ENCODE data around the gene TOP3B. TPM values are rescaled to one million over a fixed set of nuclear protein-coding genes. Genes with fewer than 3 reads are reported as not detected.

Gene TOP3B
- total RNA-seq, 2 experiments from 2014 or later = 82.6 to 98.7 TPM

DNA sequence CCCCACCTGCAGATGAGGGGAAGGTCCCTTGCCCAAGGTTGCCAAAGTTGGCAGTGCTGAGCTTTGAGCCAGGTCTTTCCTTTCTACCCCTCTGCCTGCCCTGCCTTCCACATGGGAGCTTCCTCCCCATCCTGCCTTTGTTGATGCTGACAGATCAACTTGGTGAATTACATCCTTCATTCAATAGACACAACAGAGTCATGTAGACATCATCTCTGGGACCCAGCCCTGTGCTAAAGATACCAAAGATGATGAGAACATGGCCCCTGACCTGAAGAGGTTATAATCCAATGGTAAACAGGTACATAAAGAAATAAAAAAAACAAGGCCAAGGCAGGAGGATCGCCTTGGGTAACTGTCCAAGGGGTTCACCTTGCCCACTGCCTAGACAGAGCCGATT, 72.7 kb downstream of the TOP3B start:
- Histone ChIP-seq H3K79me2 (ENCODE audit: insufficient read depth, low read depth, low read length) (no peaks in the 10 kb centered on the region), H3K4me3 (ENCODE audit: low read depth, low read length, poor library complexity, severe bottlenecking) (no peak overlapping the region), H3K9me3 (ENCODE audit: low read length) (no peaks in the 10 kb centered on the region), H3K4me2 (ENCODE audit: low read length) (no peak overlapping the region), H2AFZ (ENCODE audit: low read length) (no peak overlapping the region), H4K20me1 (ENCODE audit: insufficient read depth, low read length) (no peaks in the 10 kb centered on the region), H3K36me3 (ENCODE audit: insufficient read depth, low read length) (no peaks in the 10 kb centered on the region), H3K9me2 (ENCODE audit: insufficient read depth, low read length) (no peaks in the 10 kb centered on the region), H3K4me1 (ENCODE audit: insufficient read depth, low read length, poor library complexity, severe bottlenecking) (peaks cover 10% of the 10 kb centered on the region), H3K27ac (ENCODE audit: low read depth, low read length, poor library complexity, severe bottlenecking) (no peak overlapping the region)
- intact Hi-C loops (cut with micrococcal nuclease; ENCODE audit: unreplicated experiment) = no loop called here
- ChIA-PET CTCF (ENCODE audit: unreplicated experiment) (no interaction called here), POLR2A (no interaction called here)
- BruUV-seq (replicated peaks) = no TSS peak
- DNase-seq (ENCODE audit: low spot score) = no peak
- TF ChIP-seq EZH2phosphoT487 (IDR thresholded peaks at IDR 0.05; ENCODE audit: borderline replicate concordance, low read depth, low read length) = no peak
- TF ChIP-seq, protein P1, sequence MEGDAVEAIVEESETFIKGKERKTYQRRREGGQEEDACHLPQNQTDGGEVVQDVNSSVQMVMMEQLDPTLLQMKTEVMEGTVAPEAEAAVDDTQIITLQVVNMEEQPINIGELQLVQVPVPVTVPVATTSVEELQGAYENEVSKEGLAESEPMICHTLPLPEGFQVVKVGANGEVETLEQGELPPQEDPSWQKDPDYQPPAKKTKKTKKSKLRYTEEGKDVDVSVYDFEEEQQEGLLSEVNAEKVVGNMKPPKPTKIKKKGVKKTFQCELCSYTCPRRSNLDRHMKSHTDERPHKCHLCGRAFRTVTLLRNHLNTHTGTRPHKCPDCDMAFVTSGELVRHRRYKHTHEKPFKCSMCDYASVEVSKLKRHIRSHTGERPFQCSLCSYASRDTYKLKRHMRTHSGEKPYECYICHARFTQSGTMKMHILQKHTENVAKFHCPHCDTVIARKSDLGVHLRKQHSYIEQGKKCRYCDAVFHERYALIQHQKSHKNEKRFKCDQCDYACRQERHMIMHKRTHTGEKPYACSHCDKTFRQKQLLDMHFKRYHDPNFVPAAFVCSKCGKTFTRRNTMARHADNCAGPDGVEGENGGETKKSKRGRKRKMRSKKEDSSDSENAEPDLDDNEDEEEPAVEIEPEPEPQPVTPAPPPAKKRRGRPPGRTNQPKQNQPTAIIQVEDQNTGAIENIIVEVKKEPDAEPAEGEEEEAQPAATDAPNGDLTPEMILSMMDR (conservative IDR thresholded peaks at IDR 0.05; ENCODE audit: low read length) = no peak

DNA sequence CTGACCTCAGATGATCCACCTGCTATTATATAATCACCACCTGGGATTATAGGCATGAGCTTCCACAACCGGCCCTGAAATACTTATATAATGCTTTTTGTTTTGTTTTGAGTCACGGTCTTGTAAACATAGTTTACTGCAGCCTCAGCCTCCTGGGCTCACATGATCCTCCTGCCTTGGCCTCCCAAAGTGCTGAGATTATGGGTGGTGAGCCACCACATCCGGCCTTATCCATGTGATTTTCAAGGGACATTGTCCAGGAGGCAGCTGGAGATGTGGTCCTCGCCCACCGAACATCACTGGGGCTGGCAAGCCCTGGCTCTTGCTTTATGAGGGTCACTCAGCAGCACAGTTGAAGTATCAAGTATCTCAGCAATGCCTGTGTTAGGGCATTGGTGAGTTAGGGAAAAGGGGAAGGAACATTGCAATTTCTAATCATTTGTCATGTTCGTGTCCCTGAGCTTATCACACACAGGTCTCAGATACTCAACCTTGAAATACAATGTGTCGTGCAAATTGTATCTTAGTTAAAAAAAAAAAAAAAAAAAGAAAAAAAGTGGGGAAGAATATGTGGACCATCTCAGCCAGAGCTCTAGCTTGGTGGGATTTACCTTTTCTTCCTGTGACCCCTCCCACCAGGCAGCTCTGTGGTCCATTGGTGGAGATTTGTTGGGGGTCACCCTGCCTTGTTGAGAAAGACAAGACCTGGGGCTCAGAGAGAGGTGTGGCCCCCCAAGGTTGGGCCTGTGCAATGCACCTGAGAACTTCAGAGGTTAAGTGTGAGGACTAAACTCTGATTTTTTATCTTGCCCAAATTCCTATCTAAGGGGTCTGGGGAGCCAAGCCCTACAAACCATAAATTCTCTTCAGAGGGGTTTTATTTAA, 74.7 kb downstream of the TOP3B start:
- DNase-seq (ENCODE audit: low spot score) = no peak
- no TSS peak for BruUV-seq (replicated peaks)
- Histone ChIP-seq H3K9me2 (ENCODE audit: insufficient read depth, low read length) (no peaks in the 10 kb centered on the region), H3K79me2 (ENCODE audit: insufficient read depth, low read depth, low read length) (no peaks in the 10 kb centered on the region), H4K20me1 (ENCODE audit: insufficient read depth, low read length) (no peaks in the 10 kb centered on the region), H3K4me2 (ENCODE audit: low read length) (no peak overlapping the region), H3K4me1 (ENCODE audit: insufficient read depth, low read length, poor library complexity, severe bottlenecking) (peaks cover 10% of the 10 kb centered on the region), H2AFZ (ENCODE audit: low read length) (no peak overlapping the region), H3K9me3 (ENCODE audit: low read length) (no peaks in the 10 kb centered on the region), H3K36me3 (ENCODE audit: insufficient read depth, low read length) (no peaks in the 10 kb centered on the region), H3K27ac (ENCODE audit: low read depth, low read length, poor library complexity, severe bottlenecking) (no peak overlapping the region), H3K4me3 (ENCODE audit: low read depth, low read length, poor library complexity, severe bottlenecking) (no peak overlapping the region)
- POLR2A ChIA-PET = interaction anchor here (0.8 kb wide), 1 partner anchor 24 kb away, joined by 4 read pairs; no protein-coding TSS in a partner anchor
- TF ChIP-seq EZH2phosphoT487 (IDR thresholded peaks at IDR 0.05; ENCODE audit: borderline replicate concordance, low read depth, low read length) = no peak
- TF ChIP-seq, protein P1 (conservative IDR thresholded peaks at IDR 0.05; ENCODE audit: low read length) = no peak
- intact Hi-C loops (cut with micrococcal nuclease; ENCODE audit: unreplicated experiment) = no loop called here
- CTCF ChIA-PET (ENCODE audit: unreplicated experiment) = no interaction called here

Other genes with a start within 250 kb of the TOP3B start
- gene YPEL1, start 247.0 kb downstream of the TOP3B start, total RNA-seq (2014; rRNA removed; shearing (Covaris generic)) = 15.1 and 18.8 TPM in 2 replicates
- gene YPEL1, start 247.0 kb downstream of the TOP3B start, total RNA-seq (2022) = 18.2 and 24.8 TPM in 2 replicates
- 28.9 and 39.6 TPM in 2 replicates for gene MAPK1, start 115.1 kb downstream of the TOP3B start, total RNA-seq (2014; rRNA removed; shearing (Covaris generic))
- 75.4 and 79.8 TPM in 2 replicates for gene MAPK1, start 115.1 kb downstream of the TOP3B start, total RNA-seq (2022)
- 21.7 and 35.4 TPM in 2 replicates for gene PPM1F, start 29.9 kb downstream of the TOP3B start, total RNA-seq (2014; rRNA removed; shearing (Covaris generic))
- 27.2 and 29.7 TPM in 2 replicates for gene PPM1F, start 29.9 kb downstream of the TOP3B start, total RNA-seq (2022)